HEK293T (cell line): ENCODE measurements around the gene NR4A2.

Experiments
- CTCF ChIA-PET: fragments of 350-600 bp; formaldehyde crosslinking; extraction: SDS; loops from one replicate; lab custom pipeline; 2021; ENCODE audit warnings: antibody characterized with exemption, inconsistent platforms; lab: Yijun Ruan, JAX
- POLR2A ChIA-PET: fragments of 350-600 bp; formaldehyde crosslinking; extraction: SDS; loops from one replicate; lab custom pipeline; 2020; ENCODE audit warnings: antibody characterized with exemption, inconsistent platforms; lab: Yijun Ruan, JAX
- DNase-seq: peaks from one replicate; pipeline ENCODE4 v3.0.0; 2012; ENCODE audit warnings: mixed read lengths; ENCODE audit errors: extremely low spot score
- ARNT ChIP-seq: fragments of 450-650 bp; IDR thresholded peaks from 2 replicates; pipeline ENCODE4 v1.6.1; 2017; ENCODE audit warnings: mild to moderate bottlenecking
- BHLHE40 ChIP-seq: fragments of 450-650 bp; IDR thresholded peaks from 2 replicates; pipeline ENCODE4 v1.6.1; 2016; ENCODE audit warnings: mild to moderate bottlenecking, moderate library complexity, borderline replicate concordance
- CTBP1 ChIP-seq: fragments of 450-650 bp; IDR thresholded peaks from 2 replicates; pipeline ENCODE4 v1.6.1; 2016; ENCODE audit warnings: borderline replicate concordance
- ELF4 ChIP-seq: fragments of 450-650 bp; IDR thresholded peaks from 2 replicates; pipeline ENCODE4 v1.6.1; 2017; ENCODE audit warnings: antibody characterized with exemption
- FOXA1 ChIP-seq: fragments of 450-650 bp; IDR thresholded peaks from 2 replicates; pipeline ENCODE4 v1.6.1; 2016; ENCODE audit warnings: mild to moderate bottlenecking
- FOXK2 ChIP-seq: fragments of 450-650 bp; IDR thresholded peaks from 2 replicates; pipeline ENCODE4 v1.6.1; 2016; ENCODE audit warnings: mild to moderate bottlenecking
- FOXM1 ChIP-seq: fragments of 450-650 bp; IDR thresholded peaks from 2 replicates; pipeline ENCODE4 v1.6.1; 2017; ENCODE audit warnings: mild to moderate bottlenecking, borderline replicate concordance
- HDGF ChIP-seq: fragments of 450-650 bp; IDR thresholded peaks from 2 replicates; pipeline ENCODE4 v1.6.1; 2017; ENCODE audit warnings: antibody characterized with exemption, borderline replicate concordance
- L3MBTL2 ChIP-seq: fragments of 450-650 bp; conservative IDR thresholded peaks from 2 replicates; pipeline ENCODE4 v1.6.1; 2016; ENCODE audit warnings: mild to moderate bottlenecking
- LEF1 ChIP-seq: fragments of 450-650 bp; IDR thresholded peaks from 2 replicates; pipeline ENCODE4 v1.6.1; 2017; ENCODE audit warnings: mild to moderate bottlenecking, borderline replicate concordance
- NFRKB ChIP-seq: fragments of 450-650 bp; IDR thresholded peaks from 2 replicates; pipeline ENCODE4 v1.6.1; 2016; ENCODE audit warnings: mild to moderate bottlenecking, moderate library complexity
- SP1 ChIP-seq: fragments of 450-650 bp; IDR thresholded peaks from 2 replicates; pipeline ENCODE4 v1.6.1; 2017
- SUZ12 ChIP-seq: fragments of 450-650 bp; IDR thresholded peaks from 2 replicates; pipeline ENCODE4 v1.6.1; 2016; ENCODE audit warnings: mild to moderate bottlenecking
- TARDBP ChIP-seq: fragments of 450-650 bp; IDR thresholded peaks from 2 replicates; pipeline ENCODE4 v1.6.1; 2016
- ZNF384 ChIP-seq: fragments of 450-650 bp; IDR thresholded peaks from 2 replicates; pipeline ENCODE4 v1.6.1; 2016
- TF ChIP-seq, protein P1 (sequence below): fragments of 450-650 bp; IDR thresholded peaks from 2 replicates; pipeline ENCODE4 v1.6.1; 2016

NR4A2 gene

DNA sequence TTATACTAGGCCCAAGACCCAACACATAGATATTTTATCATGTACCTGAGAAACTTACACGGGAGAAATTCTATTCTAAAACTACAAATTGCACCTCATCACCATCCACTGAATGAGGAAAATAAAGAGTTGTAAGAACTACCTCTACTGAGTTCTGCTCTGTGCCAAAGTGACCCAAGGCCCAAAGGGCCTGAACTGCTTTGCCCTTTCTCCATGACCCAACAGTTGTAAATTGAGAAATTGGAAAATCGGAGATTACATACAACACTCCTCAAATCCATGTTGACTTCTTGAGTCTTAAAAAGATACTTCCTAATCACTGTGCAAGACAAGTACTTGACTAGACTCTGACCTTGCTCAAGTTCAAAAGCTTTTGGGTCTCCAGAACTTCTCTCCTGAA, 8.8 kb downstream of the NR4A2 start:
- ChIA-PET CTCF (no interaction called here), POLR2A (no interaction called here)
- DNase-seq, result no peak
- TF ChIP-seq SP1, result no peak
- no peak for TF ChIP-seq BHLHE40
- TF ChIP-seq TARDBP, result no peak
- no peak for TF ChIP-seq FOXK2
- no peak for TF ChIP-seq ARNT
- no peak for TF ChIP-seq ZNF384
- TF ChIP-seq NFRKB, result no peak
- TF ChIP-seq FOXA1, result no peak
- TF ChIP-seq, protein P1, sequence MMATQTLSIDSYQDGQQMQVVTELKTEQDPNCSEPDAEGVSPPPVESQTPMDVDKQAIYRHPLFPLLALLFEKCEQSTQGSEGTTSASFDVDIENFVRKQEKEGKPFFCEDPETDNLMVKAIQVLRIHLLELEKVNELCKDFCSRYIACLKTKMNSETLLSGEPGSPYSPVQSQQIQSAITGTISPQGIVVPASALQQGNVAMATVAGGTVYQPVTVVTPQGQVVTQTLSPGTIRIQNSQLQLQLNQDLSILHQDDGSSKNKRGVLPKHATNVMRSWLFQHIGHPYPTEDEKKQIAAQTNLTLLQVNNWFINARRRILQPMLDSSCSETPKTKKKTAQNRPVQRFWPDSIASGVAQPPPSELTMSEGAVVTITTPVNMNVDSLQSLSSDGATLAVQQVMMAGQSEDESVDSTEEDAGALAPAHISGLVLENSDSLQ, result no peak
- no peak for TF ChIP-seq ELF4
- TF ChIP-seq SUZ12, result no peak

DNA sequence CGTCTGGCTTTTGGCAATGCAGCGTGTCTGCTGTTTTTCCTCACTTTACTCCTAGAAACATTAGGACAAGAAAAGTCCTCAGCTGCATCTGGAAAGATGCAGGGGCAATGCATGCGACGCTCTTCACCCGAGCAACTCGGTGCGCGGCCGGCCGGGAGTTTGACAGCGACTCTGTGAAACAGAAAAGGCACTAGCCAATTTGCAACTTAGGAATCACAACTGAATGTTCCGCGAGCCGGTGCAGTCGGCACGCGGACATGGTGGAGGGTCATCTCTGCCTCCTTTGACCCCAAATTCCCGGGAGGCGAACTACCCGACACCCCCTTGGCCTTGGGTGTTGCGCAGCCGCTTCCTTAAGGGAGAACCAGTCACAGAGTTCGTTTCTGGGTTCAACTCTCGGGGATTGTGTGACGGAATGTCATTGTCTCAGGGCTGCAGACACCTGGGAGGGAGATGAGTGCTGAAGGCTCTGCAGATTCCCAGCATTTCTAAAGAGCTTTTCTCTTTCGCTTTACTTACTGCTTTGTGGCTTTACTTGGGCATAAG, 9.8 kb downstream of the NR4A2 start:
- ChIA-PET CTCF (no interaction called here), POLR2A (no interaction called here)
- no peak for DNase-seq
- TF ChIP-seq FOXM1, result no peak
- no peak for TF ChIP-seq NFRKB
- TF ChIP-seq BHLHE40, result no peak
- no peak for TF ChIP-seq ELF4
- no peak for TF ChIP-seq ARNT

DNA sequence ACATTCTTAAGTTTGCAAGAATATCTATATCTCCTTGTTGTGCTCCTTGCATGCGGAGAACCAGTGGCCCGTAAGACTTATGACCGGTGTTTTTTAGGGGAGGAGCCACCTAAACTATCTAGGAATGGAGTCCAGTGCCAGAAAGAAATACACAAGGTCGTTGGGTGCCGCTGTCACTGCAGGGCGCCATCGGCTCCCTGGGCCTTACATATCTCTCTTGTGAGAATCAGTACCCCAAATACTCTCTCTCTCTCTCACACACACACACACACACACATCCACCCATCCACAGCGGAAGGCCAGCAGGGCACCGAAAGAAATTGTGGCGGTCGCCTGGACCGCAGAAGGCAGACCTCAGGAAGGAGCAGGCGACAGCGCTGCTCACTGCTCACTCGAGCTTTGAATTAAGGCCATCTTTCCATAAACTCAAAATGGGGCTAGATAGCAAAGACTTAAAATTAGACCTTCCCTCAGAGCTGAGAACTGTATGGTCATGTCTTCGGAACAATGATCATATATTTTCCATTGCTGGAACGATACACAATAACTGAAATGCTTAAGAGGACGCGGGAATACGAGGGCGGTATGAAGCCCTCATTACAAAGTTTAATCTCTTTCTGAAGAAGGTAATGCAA, 10.4 kb downstream of the NR4A2 start:
- no peak for DNase-seq
- ChIA-PET CTCF (no interaction called here), POLR2A (no interaction called here)
- TF ChIP-seq LEF1, result no peak
- TF ChIP-seq, protein P1, result no peak
- TF ChIP-seq SP1, result no peak
- TF ChIP-seq BHLHE40, result no peak
- no peak for TF ChIP-seq FOXM1
- TF ChIP-seq FOXA1, result no peak
- no peak for TF ChIP-seq HDGF
- TF ChIP-seq NFRKB, result no peak
- TF ChIP-seq TARDBP, result no peak

DNA sequence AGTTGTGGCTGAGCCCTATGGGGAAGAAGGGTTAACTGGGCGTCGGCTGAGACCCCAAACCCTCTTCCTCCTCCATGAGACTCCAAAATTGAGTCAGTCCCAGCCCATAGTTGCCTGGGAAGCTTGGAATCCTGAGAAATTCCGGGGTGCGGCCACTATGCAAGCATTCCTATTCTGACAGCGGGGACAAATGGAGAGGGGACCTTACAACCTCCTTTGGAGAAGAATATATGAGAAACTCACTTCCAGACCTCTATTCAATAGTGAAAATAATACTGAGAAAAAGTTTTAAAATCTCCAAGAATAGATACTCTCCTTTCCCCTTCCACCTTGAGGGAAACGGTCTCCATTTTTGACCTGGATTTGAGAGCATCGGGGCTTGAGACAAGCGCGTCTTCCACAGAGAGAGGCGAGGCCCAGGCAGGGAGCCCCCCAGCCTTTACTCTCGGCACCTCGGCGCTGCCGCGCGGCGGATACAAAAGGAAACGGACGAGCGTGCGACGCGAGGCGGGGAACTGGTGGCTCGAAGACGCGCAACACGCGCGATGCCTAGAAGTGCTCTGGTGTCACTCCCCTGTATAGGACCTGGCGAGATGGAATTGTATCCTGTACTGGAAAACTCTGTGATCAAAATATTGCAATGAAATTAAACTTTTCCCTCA, 11.1 kb downstream of the NR4A2 start:
- no peak for DNase-seq
- CTCF ChIA-PET, result no interaction called here
- TF ChIP-seq ELF4 (no peak), L3MBTL2 (no peak), FOXK2 (no peak), NFRKB (no peak), FOXA1 (no peak), SP1 (no peak), FOXM1 (no peak), CTBP1 (no peak), HDGF (no peak), SUZ12 (no peak), ARNT (no peak), ZNF384 (no peak), LEF1 (no peak), BHLHE40 (no peak), TARDBP (no peak)
- TF ChIP-seq, protein P1, result no peak

DNA sequence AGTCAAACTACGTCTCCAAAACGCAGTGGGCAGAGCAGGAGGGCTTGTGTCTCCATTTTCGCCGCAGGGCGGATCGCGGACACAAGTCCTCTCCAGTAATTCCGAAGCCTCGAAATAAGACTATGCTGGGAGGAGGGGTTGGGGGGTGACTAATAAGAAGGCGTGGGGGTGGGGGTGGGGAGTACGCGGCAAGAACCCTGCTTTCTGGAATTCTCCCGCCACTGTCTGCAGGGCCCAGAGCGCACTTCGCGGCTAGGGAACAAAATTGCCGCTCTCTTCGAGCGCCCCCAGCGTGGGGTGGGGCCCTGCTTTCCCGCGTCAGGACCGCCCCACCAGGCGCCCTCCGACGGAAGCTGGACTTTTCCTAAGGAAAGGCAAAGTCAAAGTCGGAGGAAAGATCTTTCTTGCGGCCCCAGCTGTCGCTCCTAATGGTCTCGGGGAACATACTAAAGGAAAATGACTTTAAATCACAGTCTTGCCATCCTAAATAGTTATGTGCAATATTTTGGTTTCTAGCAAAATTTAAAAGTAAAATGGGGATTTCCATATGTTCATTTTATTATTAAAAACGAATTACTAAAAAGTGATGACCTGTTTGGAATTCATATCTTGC, 11.9 kb downstream of the NR4A2 start:
- ChIA-PET CTCF (no interaction called here), POLR2A (no interaction called here)
- no peak for TF ChIP-seq L3MBTL2
- no peak for TF ChIP-seq SP1
- no peak for TF ChIP-seq BHLHE40
- TF ChIP-seq LEF1, result no peak
- no peak for TF ChIP-seq CTBP1
- no peak for TF ChIP-seq ZNF384
- TF ChIP-seq TARDBP, result no peak
- TF ChIP-seq ARNT, result no peak
- TF ChIP-seq NFRKB, result no peak
- no peak for TF ChIP-seq ELF4
- TF ChIP-seq SUZ12, result no peak
- no peak for TF ChIP-seq FOXA1
- no peak for TF ChIP-seq FOXM1
- TF ChIP-seq, protein P1, result no peak
- TF ChIP-seq FOXK2, result no peak
- no peak for TF ChIP-seq HDGF
- DNase-seq, result no peak

More for the DNA sequence above, 11.1 kb downstream of the NR4A2 start:
- POLR2A ChIA-PET, result no interaction called here
